HUES6 (cell line): ENCODE results near the gene HMCES.

Experiments used
- H3K27ac ChIP-seq: 2 replicates; pipeline ENCODE4 v1.7.0; 2013; ENCODE audit warnings: low read depth, mild to moderate bottlenecking, low read length, inconsistent platforms
- H3K27me3 ChIP-seq: 2 replicates; pipeline ENCODE4 v1.6.1; 2013; ENCODE audit warnings: low read length; ENCODE audit not compliant: control insufficient read depth, insufficient read depth
- H3K36me3 ChIP-seq: 2 replicates; pipeline ENCODE4 v1.6.1; 2013; ENCODE audit warnings: low read length; ENCODE audit not compliant: control insufficient read depth, insufficient read depth
- H3K4me1 ChIP-seq: 2 replicates; pipeline ENCODE4 v1.6.1; 2013; ENCODE audit warnings: low read length; ENCODE audit not compliant: control insufficient read depth, insufficient read depth
- H3K4me3 ChIP-seq: 2 replicates; pipeline ENCODE4 v1.5.1; 2013; ENCODE audit warnings: low read depth, low read length
- H3K9ac ChIP-seq: one replicate; pipeline ENCODE4 v1.6.1; 2013; ENCODE audit warnings: mild to moderate bottlenecking, low read length
- H3K9me3 ChIP-seq: 2 replicates; pipeline ENCODE4 v1.6.1; 2013; ENCODE audit warnings: low read depth, low read length; ENCODE audit not compliant: control insufficient read depth, insufficient read depth

The HMCES gene

DNA sequence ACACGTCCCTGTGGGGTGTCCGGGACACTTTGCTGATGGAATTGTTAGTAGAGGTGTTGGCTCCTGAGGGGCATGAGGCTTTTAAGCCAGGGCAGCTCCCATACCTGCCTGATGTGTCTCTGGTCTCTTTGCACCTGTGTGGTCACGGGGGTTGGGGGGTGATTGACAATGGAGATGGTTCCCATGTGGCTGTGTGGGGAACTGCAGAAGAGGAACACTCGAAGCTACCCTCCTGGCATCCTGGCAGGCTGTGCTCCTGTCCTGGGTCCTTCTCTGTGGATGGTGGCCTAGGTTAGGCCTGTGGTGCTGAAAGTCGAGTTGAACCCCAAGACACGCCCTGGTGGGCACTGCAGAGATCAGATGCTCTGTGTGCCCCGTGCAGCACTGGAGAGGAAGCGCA is 73.4 kb downstream of the HMCES start:
- Histone ChIP-seq H3K9me3 (0 out of 2 replicates have a peak, but pooled peaks cover 3% of the 10 kb centered on the region), H3K4me3 (no peak overlapping the region), H3K27ac (no peak overlapping the region), H3K36me3 (no peaks in the 10 kb centered on the region), H3K27me3 (no peaks in the 10 kb centered on the region), H3K9ac (no peak overlapping the region), H3K4me1 (no peaks in the 10 kb centered on the region)

DNA sequence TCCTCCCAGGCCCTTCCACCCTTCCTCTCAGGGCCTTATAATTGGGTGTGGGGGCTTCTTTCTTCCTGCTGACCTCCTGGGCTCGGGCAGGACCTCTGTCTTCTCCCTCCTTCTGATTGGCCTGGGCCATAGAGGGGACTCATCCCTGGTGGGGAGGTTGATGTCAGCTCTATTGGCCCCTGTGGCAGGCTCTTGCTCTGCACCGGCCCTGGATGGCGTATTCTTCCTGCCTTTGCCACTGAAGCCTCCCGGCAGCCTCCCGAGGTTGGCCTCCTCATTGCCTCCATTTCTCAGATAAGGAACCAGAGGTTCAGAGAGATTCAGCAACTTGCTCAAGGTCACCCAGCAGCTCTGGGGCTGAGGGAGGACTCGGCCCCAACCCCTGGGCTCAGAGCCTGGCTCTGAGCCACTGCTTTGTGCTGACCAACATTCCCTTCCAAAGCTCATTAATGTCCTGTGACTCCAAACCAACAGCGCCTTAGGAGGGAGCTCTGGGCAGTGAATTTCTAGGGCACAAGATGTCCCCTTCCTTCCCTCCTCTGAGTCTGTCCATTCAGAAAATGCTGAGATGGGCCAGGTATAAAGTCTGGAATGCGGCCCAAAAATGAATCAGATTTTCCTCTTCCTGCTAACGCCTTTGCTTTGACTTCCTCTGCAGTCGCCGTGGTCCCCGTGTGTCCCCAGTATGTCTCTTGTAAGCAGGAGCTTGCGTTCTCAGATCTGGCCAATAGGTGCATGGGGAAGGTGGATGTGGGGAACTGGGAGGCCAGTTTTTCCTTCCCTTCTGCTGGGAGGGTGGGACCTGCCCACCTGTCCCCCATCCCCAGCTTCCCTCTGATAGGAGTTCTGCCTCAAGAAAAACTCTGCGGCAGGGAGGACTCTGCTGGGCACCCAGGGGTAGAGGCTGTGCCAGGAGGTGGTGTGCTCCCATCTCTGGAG is 74.2 kb downstream of the HMCES start:
- Histone ChIP-seq H3K36me3 (no peaks in the 10 kb centered on the region), H3K9ac (no peak overlapping the region), H3K4me3 (no peak overlapping the region)

DNA sequence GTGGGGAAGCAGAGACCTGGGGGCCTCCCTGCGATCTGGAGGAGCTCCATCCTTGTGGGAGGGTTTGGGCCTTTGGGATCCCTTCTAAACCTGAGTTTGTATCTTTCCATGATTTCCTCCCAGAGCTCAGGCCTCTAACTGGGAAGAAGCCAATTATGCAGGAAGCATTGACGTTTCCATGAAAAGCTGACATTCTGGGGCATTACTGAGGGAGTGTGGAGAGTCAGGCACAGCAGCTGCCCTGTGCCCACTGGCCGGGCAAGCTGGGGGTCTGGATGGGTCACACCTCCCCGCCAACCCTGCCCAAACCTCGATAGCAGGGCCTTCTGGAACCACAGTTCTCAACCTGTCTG is 74.9 kb downstream of the HMCES start:
- H3K27ac ChIP-seq = no peak overlapping the region
- 0 out of 2 replicates have a peak, but pooled peaks cover 3% of the 10 kb centered on the region for H3K9me3 ChIP-seq
- no peak overlapping the region for H3K4me3 ChIP-seq
- H3K4me1 ChIP-seq = no peaks in the 10 kb centered on the region
- H3K36me3 ChIP-seq = no peaks in the 10 kb centered on the region
- no peak overlapping the region for H3K9ac ChIP-seq
- no peaks in the 10 kb centered on the region for H3K27me3 ChIP-seq

More for the DNA sequence above, 74.2 kb downstream of the HMCES start:
- Histone ChIP-seq H3K27ac (no peak overlapping the region), H3K4me1 (no peaks in the 10 kb centered on the region), H3K9me3 (0 out of 2 replicates have a peak, but pooled peaks cover 3% of the 10 kb centered on the region), H3K27me3 (no peaks in the 10 kb centered on the region)
